Body of pancreas (tissue), 4 donors: ENCODE measurements around the gene RANBP3.

Source experiments
- CTCF ChIP-seq, 7 experiments: fragments of 450-650 bp in 4 of 7; fragments of 200-600 bp in 3 of 7; sonication (generic) in 3 of 7; IDR thresholded peaks; one replicate each; pipeline ENCODE4 v1.5.1; 2016 to 2019; ENCODE audit warnings: antibody characterized with exemption in 7 of 7
- POLR2A ChIP-seq, 3 donors: fragments of 450-650 bp; IDR thresholded peaks; one replicate each; pipeline ENCODE4 v1.6.1; 2016; ENCODE audit warnings: antibody characterized with exemption in 3 of 3, mild to moderate bottlenecking in 2 of 3

- TF ChIP-seq CTCF (IDR thresholded peaks at IDR 0.05), result no peak
- no peak for TF ChIP-seq POLR2A (IDR thresholded peaks at IDR 0.05)
Measured at GRCh38 chr19:5955636-5955935, 22.4 kb downstream of the RANBP3 start.
